ENCODE data around the gene SERPINA1.

DNA sequence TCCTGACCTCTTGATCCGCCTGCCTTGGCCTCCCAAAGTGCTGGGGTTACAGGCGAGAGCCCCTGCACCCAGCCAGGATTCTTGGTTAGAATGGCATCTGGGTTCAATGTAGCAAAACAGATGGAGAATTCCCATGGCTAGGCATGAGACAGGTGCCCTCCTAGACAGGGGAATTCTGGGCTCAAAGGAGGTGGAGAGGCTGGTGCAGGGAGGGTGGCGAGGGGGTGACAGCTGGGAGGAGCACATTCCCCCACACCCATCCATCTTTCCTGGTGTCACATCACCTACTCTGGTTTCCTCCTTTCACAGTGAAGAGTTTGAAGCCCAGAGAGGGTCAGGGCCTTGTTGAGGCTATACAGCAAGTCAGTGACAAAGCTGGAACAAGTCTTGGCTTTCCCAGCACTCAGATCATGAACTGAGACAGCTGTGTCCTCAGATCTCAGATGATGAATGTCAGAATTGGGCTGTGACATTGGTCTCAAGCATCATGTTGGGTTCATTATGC is 2.8 kb downstream of the SERPINA1 start:
- TF ChIP-seq CTCF (IDR thresholded peaks at IDR 0.05) (no peak), EZH2 (IDR thresholded peaks at IDR 0.05) (no peak)
